IMR-90 (cell line): ENCODE data around the gene TCOF1. TPM values are rescaled to one million over a fixed set of nuclear protein-coding genes. Genes with fewer than 3 reads are reported as not detected.

Experiments
- ATAC-seq: fragments of 200-7000 bp; cut with Tn5 transposase; 2 replicates; pipeline ENCODE4 v1.9.1; 2020; ENCODE audit warnings: low read depth, mild to moderate bottlenecking, moderate library complexity
- BruUV-seq: library from RNA; stranded (reverse); fragments of 400-500 nt; replicated peaks from 2 replicates; lab custom pipeline; 2021; lab: Mats Ljungman, UMichigan
- CTCF ChIA-PET: fragments of 300-600 bp; formaldehyde crosslinking; extraction: SDS; loops from one replicate; lab custom pipeline; 2021; ENCODE audit warnings: antibody characterized with exemption; lab: Yijun Ruan, JAX
- POLR2A ChIA-PET: fragments of 300-600 bp; sonication (Branson Sonifier 250); formaldehyde crosslinking; loops from one replicate; lab custom pipeline; 2022; ENCODE audit warnings: antibody characterized with exemption; ENCODE audit not compliant: unreplicated experiment; lab: Charles Lee
- DNase-seq: peaks from one replicate; pipeline ENCODE4 v3.0.0; 2013
- H2AFZ ChIP-seq: replicated peaks from 2 replicates; pipeline ENCODE3; 2013; ENCODE audit warnings: low read length, mild to moderate bottlenecking; ENCODE audit not compliant: poor library complexity
- H2AK5ac ChIP-seq: 2 replicates; pipeline ENCODE4 v1.6.1; 2013; ENCODE audit warnings: low read depth, low read length, inconsistent platforms
- H2AK9ac ChIP-seq: replicated peaks from 2 replicates; pipeline ENCODE3; 2013; ENCODE audit warnings: mild to moderate bottlenecking, low read depth, low read length, moderate library complexity; ENCODE audit not compliant: poor library complexity
- H2BK120ac ChIP-seq: 2 replicates; pipeline ENCODE4 v1.6.1; 2013; ENCODE audit warnings: low read depth, low read length, inconsistent platforms
- H2BK15ac ChIP-seq: 3 replicates; pipeline ENCODE4 v1.6.1; 2013; ENCODE audit warnings: low read depth, low read length, inconsistent platforms
- H2BK20ac ChIP-seq: 2 replicates; pipeline ENCODE4 v1.6.1; 2013; ENCODE audit warnings: low read depth, mild to moderate bottlenecking, inconsistent platforms, low read length, moderate library complexity
- H2BK5ac ChIP-seq: 2 replicates; pipeline ENCODE4 v1.6.1; 2013; ENCODE audit warnings: mild to moderate bottlenecking, low read depth, low read length, inconsistent platforms; ENCODE audit not compliant: poor library complexity, severe bottlenecking
- H3K14ac ChIP-seq: replicated peaks from 2 replicates; pipeline ENCODE4 v1.6.1; 2013; ENCODE audit warnings: low read depth, low read length, inconsistent platforms
- H3K18ac ChIP-seq: 2 replicates; pipeline ENCODE4 v1.6.1; 2013; ENCODE audit warnings: low read depth, low read length, control low read depth
- H3K23ac ChIP-seq: 2 replicates; pipeline ENCODE4 v1.6.1; 2013; ENCODE audit warnings: low read depth, low read length, inconsistent platforms
- H3K27ac ChIP-seq: 2 replicates; pipeline ENCODE4 v1.5.1; 2013; ENCODE audit warnings: mild to moderate bottlenecking, control low read depth, low read length; ENCODE audit not compliant: insufficient read depth
- H3K27me3 ChIP-seq: 2 replicates; pipeline ENCODE4 v1.6.1; 2013; ENCODE audit warnings: low read length; ENCODE audit not compliant: control insufficient read depth, insufficient read depth
- H3K36me3 ChIP-seq: 2 replicates; pipeline ENCODE4 v1.6.1; 2013; ENCODE audit warnings: low read length, mixed read lengths; ENCODE audit not compliant: control insufficient read depth, insufficient read depth
- H3K4ac ChIP-seq: 2 replicates; pipeline ENCODE4 v1.6.1; 2013; ENCODE audit warnings: low read depth, low read length, inconsistent platforms
- H3K4me1 ChIP-seq: 2 replicates; pipeline ENCODE4 v1.6.1; 2013; ENCODE audit warnings: low read length, mixed read lengths; ENCODE audit not compliant: control insufficient read depth, insufficient read depth
- H3K4me2 ChIP-seq: 2 replicates; pipeline ENCODE4 v1.6.1; 2013; ENCODE audit warnings: low read depth, mild to moderate bottlenecking, control low read depth, low read length, moderate library complexity
- H3K4me3 ChIP-seq: 2 replicates; pipeline ENCODE4 v1.5.1; 2013; ENCODE audit warnings: low read depth, mild to moderate bottlenecking, control low read depth, low read length, moderate library complexity; ENCODE audit not compliant: insufficient read depth
- H3K56ac ChIP-seq: 2 replicates; pipeline ENCODE4 v1.6.1; 2013; ENCODE audit warnings: low read length, inconsistent platforms; ENCODE audit not compliant: insufficient read depth; ENCODE audit errors: extremely low read depth
- H3K79me1 ChIP-seq, 2 experiments: 2 replicates each; pipeline ENCODE4 v1.6.1; 2013; ENCODE audit warnings: low read length in 2 of 2, inconsistent platforms in 1 of 2, low read depth in 1 of 2
- H3K9ac ChIP-seq: 2 replicates; pipeline ENCODE4 v1.6.1; 2013; ENCODE audit warnings: low read depth, low read length, control low read depth
- H3K9me1 ChIP-seq: 2 replicates; pipeline ENCODE4 v1.6.1; 2013; ENCODE audit warnings: low read length, inconsistent platforms; ENCODE audit not compliant: insufficient read depth
- H3K9me3 ChIP-seq: 2 replicates; pipeline ENCODE4 v1.6.1; 2013; ENCODE audit warnings: low read length; ENCODE audit not compliant: control insufficient read depth, insufficient read depth
- H4K20me1 ChIP-seq: 2 replicates; pipeline ENCODE4 v1.6.1; 2013; ENCODE audit warnings: low read length, inconsistent platforms; ENCODE audit not compliant: insufficient read depth
- H4K5ac ChIP-seq: 2 replicates; pipeline ENCODE4 v1.6.1; 2013; ENCODE audit warnings: mild to moderate bottlenecking, low read depth, low read length, control low read depth
- H4K8ac ChIP-seq, 2 experiments: 2 replicates each; pipeline ENCODE4 v1.6.1; 2013; ENCODE audit warnings: low read depth in 2 of 2, low read length in 2 of 2, control low read depth in 1 of 2, inconsistent platforms in 1 of 2
- H4K91ac ChIP-seq: 2 replicates; pipeline ENCODE4 v1.6.1; 2013; ENCODE audit warnings: low read depth, low read length, inconsistent platforms; ENCODE audit not compliant: insufficient read depth
- CEBPB ChIP-seq: IDR thresholded peaks from 2 replicates; pipeline ENCODE4 v1.6.1; 2012; ENCODE audit warnings: low read depth, low read length, improper control_type of control experiment
- CHD1 ChIP-seq: IDR thresholded peaks from 2 replicates; pipeline ENCODE4 v1.6.1; 2012; ENCODE audit warnings: low read depth, low read length, improper control_type of control experiment
- CTCF ChIP-seq: conservative IDR thresholded peaks from 2 replicates; pipeline ENCODE4 v1.5.1; 2012; ENCODE audit warnings: mild to moderate bottlenecking, low read depth, low read length, improper control_type of control experiment
- FOS ChIP-seq: fragments of 150-350 bp; IDR thresholded peaks from 2 replicates; pipeline ENCODE4 v1.6.1; 2016; ENCODE audit warnings: low read depth, low read length
- MAFK ChIP-seq: IDR thresholded peaks from 2 replicates; pipeline ENCODE4 v1.6.1; 2012; ENCODE audit warnings: low read depth, low read length, improper control_type of control experiment
- MAZ ChIP-seq: IDR thresholded peaks from 2 replicates; pipeline ENCODE4 v1.6.1; 2012; ENCODE audit warnings: low read depth, mild to moderate bottlenecking, low read length, improper control_type of control experiment, moderate library complexity, borderline replicate concordance
- MXI1 ChIP-seq: IDR thresholded peaks from 2 replicates; pipeline ENCODE4 v1.6.1; 2012; ENCODE audit warnings: low read depth, mild to moderate bottlenecking, low read length, moderate library complexity, borderline replicate concordance
- NFE2L2 ChIP-seq: fragments of 150-350 bp; IDR thresholded peaks from 2 replicates; pipeline ENCODE4 v1.6.1; 2016; ENCODE audit warnings: low read depth, mild to moderate bottlenecking, low read length
- POLR2A ChIP-seq: IDR thresholded peaks from 2 replicates; pipeline ENCODE4 v1.6.1; 2012; ENCODE audit warnings: mild to moderate bottlenecking, low read depth, low read length
- RAD21 ChIP-seq: IDR thresholded peaks from 2 replicates; pipeline ENCODE4 v1.6.1; 2012; ENCODE audit warnings: low read length, improper control_type of control experiment
- RCOR1 ChIP-seq: IDR thresholded peaks from 2 replicates; pipeline ENCODE4 v1.6.1; 2012; ENCODE audit warnings: mild to moderate bottlenecking, low read length, improper control_type of control experiment; ENCODE audit not compliant: insufficient replicate concordance
- SMC3 ChIP-seq: fragments of 150-350 bp; IDR thresholded peaks from 2 replicates; pipeline ENCODE4 v1.6.1; 2016; ENCODE audit warnings: low read depth, mild to moderate bottlenecking, antibody characterized with exemption, low read length, moderate library complexity
- WGBS, 2 experiments: methylation state at CpG; one replicate each; pipeline versions ENCODE4 v1.1.5 to v1.1.7; 2013; ENCODE audit warnings: missing lambda C conversion rate in 2 of 2; ENCODE audit not compliant: insufficient read length in 1 of 2; ENCODE audit errors: extremely low coverage in 2 of 2; 5-methylcytosine and 5-hydroxymethylcytosine counted together
- dilution Hi-C: fragments of 300-500 bp; cut with HindIII; formaldehyde crosslinking; loops from one replicate; pipeline ENCODE4 v1.14.3; 2018; ENCODE audit warnings: low sequenced_read_pairs; ENCODE audit not compliant: unreplicated experiment
- in situ Hi-C: fragments of 300-500 bp; cut with MboI; formaldehyde crosslinking; loops from 3 replicates; pipeline ENCODE4 v1.14.3; 2019; ENCODE audit warnings: low sequenced_read_pairs, inconsistent platforms, mixed read lengths
- intact Hi-C: fragments of 100-400 bp; cut with micrococcal nuclease; formaldehyde crosslinking; loops from 2 replicates; pipeline ENCODE4 v1.10.0; 2022
- polyA plus RNA-seq, 3 experiments: library from polyadenylated mRNA; depleted of rRNA; stranded (reverse); fragments of >200 nt; gene quantifications; 2 replicates each; pipeline ENCODE4 v1.2.3, GENCODE V29; 2012; ENCODE audit warnings: low replicate concordance in 1 of 3
- total RNA-seq: library from RNA; depleted of rRNA; stranded (reverse); fragments of >200 nt; gene quantifications from 2 replicates; pipeline ENCODE4 v1.2.3, GENCODE V29; 2012
- TF ChIP-seq, protein P1 (sequence below): fragments of 150-350 bp; IDR thresholded peaks from 2 replicates; pipeline ENCODE4 v1.6.1; 2016; ENCODE audit warnings: low read depth, mild to moderate bottlenecking, low read length, moderate library complexity, borderline replicate concordance
- TF ChIP-seq, protein P2 (sequence below): fragments of 150-350 bp; IDR thresholded peaks from 2 replicates; pipeline ENCODE4 v1.6.1; 2017; ENCODE audit warnings: mild to moderate bottlenecking, antibody characterized with exemption, low read length, low read depth

The TCOF1 gene
- total and polyA plus RNA-seq, 2 of the 4 experiments (the other 2 are of a cell fraction) = 18.2 to 19.7 TPM

- Histone ChIP-seq H2AK9ac (no peak overlapping the region), H2BK15ac (peak overlapping the region; percentile 14; the same call in 1 of the 3 replicates), H3K56ac (no peak overlapping the region), H3K23ac (no peak overlapping the region), H3K4me3 (no peak overlapping the region), H2BK20ac (no peak overlapping the region), H3K27ac (no peak overlapping the region), H3K14ac (no peak overlapping the region; the same call in 1 of the 2 replicates), H3K9me1 (peaks cover 14% of the 10 kb centered on the region), H4K20me1 (no peaks in the 10 kb centered on the region), H3K4me2 (no peak overlapping the region), H4K5ac (no peak overlapping the region), H2BK120ac (0 out of 2 replicates have a peak overlapping the region, but pooled peaks have one; percentile 35), H3K9ac (no peak overlapping the region), H2AFZ (no peak overlapping the region), H3K79me1 (no peaks in the 10 kb centered on the region), H4K8ac (no peak overlapping the region), H3K18ac (no peak overlapping the region; the same call in 1 of the 2 replicates), H3K27me3 (no peaks in the 10 kb centered on the region), H3K4me1 (peaks cover 22% of the 10 kb centered on the region), H4K91ac (no peak overlapping the region), H3K9me3 (no peaks in the 10 kb centered on the region), H2BK5ac (no peak overlapping the region), H3K4ac (0 out of 2 replicates have a peak overlapping the region, but pooled peaks have one; percentile 20), H2AK5ac (peak overlapping the region; percentile 29; the same call in 1 of the 2 replicates), H3K36me3 (no peaks in the 10 kb centered on the region)
- CTCF ChIA-PET = interaction anchor here (0.6 to 1.3 kb wide), 3 partner anchors 10 to 568 kb away, joined by 3 to 5 read pairs (median 4); no protein-coding TSS in a partner anchor
- POLR2A ChIA-PET = no interaction called here
- no peak for ATAC-seq
- in situ Hi-C loops (no loop called here), dilution Hi-C loops (no loop called here), intact Hi-C loops (no loop called here)
- WGBS, 2 experiments = 61% methylated on average over 3 of the region's 7 CpGs; no CpG with 5 or more reads in 1 of the 2 experiments
- no TSS peak for BruUV-seq
- no peak for DNase-seq
- TF ChIP-seq RCOR1 (no peak), CTCF (no peak), SMC3 (no peak), RAD21 (no peak), FOS (no peak), POLR2A (no peak), CEBPB (no peak), MAFK (no peak), MAZ (no peak), MXI1 (no peak), CHD1 (no peak), NFE2L2 (no peak)
- TF ChIP-seq, protein P1, sequence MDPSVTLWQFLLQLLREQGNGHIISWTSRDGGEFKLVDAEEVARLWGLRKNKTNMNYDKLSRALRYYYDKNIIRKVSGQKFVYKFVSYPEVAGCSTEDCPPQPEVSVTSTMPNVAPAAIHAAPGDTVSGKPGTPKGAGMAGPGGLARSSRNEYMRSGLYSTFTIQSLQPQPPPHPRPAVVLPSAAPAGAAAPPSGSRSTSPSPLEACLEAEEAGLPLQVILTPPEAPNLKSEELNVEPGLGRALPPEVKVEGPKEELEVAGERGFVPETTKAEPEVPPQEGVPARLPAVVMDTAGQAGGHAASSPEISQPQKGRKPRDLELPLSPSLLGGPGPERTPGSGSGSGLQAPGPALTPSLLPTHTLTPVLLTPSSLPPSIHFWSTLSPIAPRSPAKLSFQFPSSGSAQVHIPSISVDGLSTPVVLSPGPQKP = no peak
- TF ChIP-seq, protein P2, sequence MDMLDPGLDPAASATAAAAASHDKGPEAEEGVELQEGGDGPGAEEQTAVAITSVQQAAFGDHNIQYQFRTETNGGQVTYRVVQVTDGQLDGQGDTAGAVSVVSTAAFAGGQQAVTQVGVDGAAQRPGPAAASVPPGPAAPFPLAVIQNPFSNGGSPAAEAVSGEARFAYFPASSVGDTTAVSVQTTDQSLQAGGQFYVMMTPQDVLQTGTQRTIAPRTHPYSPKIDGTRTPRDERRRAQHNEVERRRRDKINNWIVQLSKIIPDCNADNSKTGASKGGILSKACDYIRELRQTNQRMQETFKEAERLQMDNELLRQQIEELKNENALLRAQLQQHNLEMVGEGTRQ = no peak
These were observed 48.2 kb upstream of the TCOF1 start for GRCh38 chr5:150309101-150309885.
